Activated naive CD4-positive, alpha-beta T cell treated with anti-CD3 and anti-CD28 coated beads, Interleukin-2, amount 10 ng/mL, durations not matched to agents 7 days and 5 days (primary cell): ENCODE measurements around the gene LRRC75B.
A peak's percentile ranks its signal among the peaks of the same experiment; 100 is the strongest.
"Not testable (repeated sequence)": the region's sequence is repeated elsewhere in the genome, so short reads cannot be mapped to it uniquely, and the experiment has no call there.

Experiments
- CTCF ChIA-PET: fragments of 350-600 bp; sonication (Branson Sonifier 250); formaldehyde crosslinking; loops from one replicate; lab custom pipeline; 2021; ENCODE audit warnings: antibody characterized with exemption; lab: Charles Lee
- DNase-seq: peaks from one replicate; pipeline ENCODE4 v3.0.0-alpha.2; 2020
- H3K27ac Mint-ChIP-seq: one replicate; pipeline ENCODE4 v1.8.0; 2021; ENCODE audit warnings: mild to moderate bottlenecking, moderate library complexity, mixed read lengths
- H3K27me3 Mint-ChIP-seq: one replicate; pipeline ENCODE4 v1.8.0; 2021; ENCODE audit warnings: mild to moderate bottlenecking, mixed read lengths
- H3K36me3 Mint-ChIP-seq: one replicate; pipeline ENCODE4 v1.8.0; 2021; ENCODE audit warnings: mixed read lengths
- H3K4me1 Mint-ChIP-seq: one replicate; pipeline ENCODE4 v1.8.0; 2021; ENCODE audit warnings: mixed read lengths
- H3K4me3 Mint-ChIP-seq: one replicate; pipeline ENCODE4 v1.8.0; 2021; ENCODE audit warnings: mild to moderate bottlenecking, moderate library complexity, mixed read lengths
- H3K9me3 Mint-ChIP-seq: one replicate; pipeline ENCODE4 v1.8.0; 2021; ENCODE audit warnings: mixed read lengths

The LRRC75B gene

GRCh38 chr22:24594569-24595120, 1.8 kb upstream of the LRRC75B start:
- H3K27ac Mint-ChIP-seq = no peak overlapping the region
- CTCF ChIA-PET = no interaction called here
- no peak for DNase-seq
- peaks cover 45% of the 10 kb centered on the region for H3K27me3 Mint-ChIP-seq
- H3K4me3 Mint-ChIP-seq = no peak overlapping the region
- no peaks in the 10 kb centered on the region for H3K9me3 Mint-ChIP-seq
- H3K4me1 Mint-ChIP-seq = peaks cover 8% of the 10 kb centered on the region
- H3K36me3 Mint-ChIP-seq = no peaks in the 10 kb centered on the region

- Mint-ChIP-seq H3K4me1 (peaks cover 6% of the 10 kb centered on the region), H3K4me3 (no peak overlapping the region), H3K27me3 (peaks cover 45% of the 10 kb centered on the region), H3K36me3 (no peaks in the 10 kb centered on the region), H3K9me3 (no peaks in the 10 kb centered on the region), H3K27ac (no peak overlapping the region)
- CTCF ChIA-PET = no interaction called here
- DNase-seq = no peak
Observed at GRCh38 chr22:24593836-24594568, 1.1 kb upstream of the LRRC75B start.

- H3K4me1 Mint-ChIP-seq, DNase-seq, H3K9me3 Mint-ChIP-seq, H3K27ac Mint-ChIP-seq, H3K36me3 Mint-ChIP-seq, CTCF ChIA-PET: not testable (repeated sequence)
- Mint-ChIP-seq H3K27me3 (peaks cover 45% of the 10 kb centered on the region), H3K4me3 (peak overlapping the region; percentile 51)
Observed at GRCh38 chr22:24593559-24593835, 624 bp upstream of the LRRC75B start.

GRCh38 chr22:24592058-24592850, 619 bp downstream of the LRRC75B start:
- H3K27ac Mint-ChIP-seq = no peak overlapping the region
- H3K4me1 Mint-ChIP-seq = peaks cover 6% of the 10 kb centered on the region
- H3K4me3 Mint-ChIP-seq = peak overlapping the region; percentile 77

GRCh38 chr22:24591286-24591830, 1.5 kb downstream of the LRRC75B start:
- CTCF ChIA-PET = no interaction called here
- DNase-seq = no peak
- H3K9me3 Mint-ChIP-seq = no peaks in the 10 kb centered on the region
- H3K27me3 Mint-ChIP-seq = peaks cover 45% of the 10 kb centered on the region
- H3K4me3 Mint-ChIP-seq = no peak overlapping the region
- peaks cover 6% of the 10 kb centered on the region for H3K4me1 Mint-ChIP-seq
- H3K36me3 Mint-ChIP-seq = no peaks in the 10 kb centered on the region
- H3K27ac Mint-ChIP-seq = no peak overlapping the region

More at GRCh38 chr22:24592058-24592850, 619 bp downstream of the LRRC75B start:
- Mint-ChIP-seq H3K9me3 (no peaks in the 10 kb centered on the region), H3K36me3 (no peaks in the 10 kb centered on the region), H3K27me3 (peaks cover 45% of the 10 kb centered on the region)
- CTCF ChIA-PET = no interaction called here
- no peak for DNase-seq

GRCh38 chr22:24590596-24591173, 2.2 kb downstream of the LRRC75B start:
- H3K4me1 Mint-ChIP-seq = peaks cover 6% of the 10 kb centered on the region
- no peak for DNase-seq
- no peak overlapping the region for H3K27ac Mint-ChIP-seq
- H3K9me3 Mint-ChIP-seq = no peaks in the 10 kb centered on the region
- H3K36me3 Mint-ChIP-seq = no peaks in the 10 kb centered on the region
- H3K27me3 Mint-ChIP-seq = peaks cover 45% of the 10 kb centered on the region
- no peak overlapping the region for H3K4me3 Mint-ChIP-seq
- CTCF ChIA-PET = no interaction called here

- Mint-ChIP-seq H3K36me3 (no peaks in the 10 kb centered on the region), H3K4me3 (no peak overlapping the region), H3K9me3 (no peaks in the 10 kb centered on the region), H3K27me3 (peaks cover 41% of the 10 kb centered on the region), H3K27ac (no peak overlapping the region), H3K4me1 (peaks cover 7% of the 10 kb centered on the region)
- no peak for DNase-seq
- CTCF ChIA-PET = no interaction called here
Observed at GRCh38 chr22:24589518-24590030, 3.3 kb downstream of the LRRC75B start.

GRCh38 chr22:24588757-24589481, 4.0 kb downstream of the LRRC75B start:
- H3K27me3 Mint-ChIP-seq = peaks cover 35% of the 10 kb centered on the region
- CTCF ChIA-PET = no interaction called here
- H3K27ac Mint-ChIP-seq = no peak overlapping the region
- no peaks in the 10 kb centered on the region for H3K36me3 Mint-ChIP-seq
- no peaks in the 10 kb centered on the region for H3K9me3 Mint-ChIP-seq
- peaks cover 8% of the 10 kb centered on the region for H3K4me1 Mint-ChIP-seq
- no peak overlapping the region for H3K4me3 Mint-ChIP-seq
- DNase-seq = no peak

GRCh38 chr22:24588381-24588756, 4.5 kb downstream of the LRRC75B start:
- Mint-ChIP-seq H3K27me3 (peaks cover 31% of the 10 kb centered on the region), H3K36me3 (no peaks in the 10 kb centered on the region), H3K9me3 (no peaks in the 10 kb centered on the region), H3K4me3 (no peak overlapping the region), H3K27ac (no peak overlapping the region), H3K4me1 (peaks cover 8% of the 10 kb centered on the region)
- CTCF ChIA-PET = no interaction called here
- DNase-seq = no peak

GRCh38 chr22:24587948-24588347, 4.9 kb downstream of the LRRC75B start:
- Mint-ChIP-seq H3K9me3 (no peaks in the 10 kb centered on the region), H3K27ac (no peak overlapping the region), H3K4me3 (no peak overlapping the region), H3K27me3 (peaks cover 27% of the 10 kb centered on the region), H3K4me1 (peaks cover 8% of the 10 kb centered on the region), H3K36me3 (no peaks in the 10 kb centered on the region)
- CTCF ChIA-PET = no interaction called here
- DNase-seq = no peak

- Mint-ChIP-seq H3K9me3 (no peaks in the 10 kb centered on the region), H3K27ac (no peak overlapping the region), H3K36me3 (no peaks in the 10 kb centered on the region), H3K4me3 (no peak overlapping the region), H3K4me1 (peaks cover 5% of the 10 kb centered on the region), H3K27me3 (peaks cover 21% of the 10 kb centered on the region)
- DNase-seq = no peak
- CTCF ChIA-PET = no interaction called here
Observed at GRCh38 chr22:24587251-24587650, 5.6 kb downstream of the LRRC75B start.

GRCh38 chr22:24585927-24586546, 6.8 kb downstream of the LRRC75B start:
- peaks cover 2% of the 10 kb centered on the region for H3K4me1 Mint-ChIP-seq
- no peaks in the 10 kb centered on the region for H3K36me3 Mint-ChIP-seq
- H3K4me3 Mint-ChIP-seq = no peak overlapping the region
- no peaks in the 10 kb centered on the region for H3K9me3 Mint-ChIP-seq
- no peak overlapping the region for H3K27ac Mint-ChIP-seq
- DNase-seq = no peak
- CTCF ChIA-PET = interaction anchor here (0.7 kb wide), 1 partner anchor 142 kb away, joined by 3 read pairs; no protein-coding TSS in a partner anchor
- peaks cover 9% of the 10 kb centered on the region for H3K27me3 Mint-ChIP-seq

GRCh38 chr22:24585461-24585860, 7.4 kb downstream of the LRRC75B start:
- H3K27me3 Mint-ChIP-seq = peaks cover 3% of the 10 kb centered on the region
- no peaks in the 10 kb centered on the region for H3K9me3 Mint-ChIP-seq
- no peak for DNase-seq
- no peak overlapping the region for H3K27ac Mint-ChIP-seq
- CTCF ChIA-PET = no interaction called here
- peaks cover 2% of the 10 kb centered on the region for H3K4me1 Mint-ChIP-seq
- no peak overlapping the region for H3K4me3 Mint-ChIP-seq
- no peaks in the 10 kb centered on the region for H3K36me3 Mint-ChIP-seq
